Tibial artery (tissue), 4 donors: ENCODE measurements around the gene GNG12.
"Not testable (repeated sequence)": the region's sequence is repeated elsewhere in the genome, so short reads cannot be mapped to it uniquely, and the experiment has no call there.

Experiments used
- DNase-seq, 2 donors: peaks; one replicate each; pipeline ENCODE4 v3.0.0-alpha.2; 2019
- H3K27ac ChIP-seq, 2 donors: fragments of 200-600 bp; sonication (generic) in 1 of 2; 1 replicate in 1 of 2; 2 replicates in 1 of 2; pipeline ENCODE4 v1.5.1; 2018 to 2019; ENCODE audit warnings: mild to moderate bottlenecking in 1 of 2
- H3K27me3 ChIP-seq, 2 donors: fragments of 200-600 bp; sonication (generic) in 1 of 2; one replicate each; pipeline versions ENCODE4 v1.5.1 to v1.6.0; 2016 to 2019
- H3K36me3 ChIP-seq, 3 donors: fragments of 200-600 bp; sonication (generic) in 2 of 3; one replicate each; pipeline ENCODE4 v1.5.1; 2016 to 2019; ENCODE audit warnings: mild to moderate bottlenecking in 2 of 3
- H3K4me1 ChIP-seq, 4 donors: fragments of 200-600 bp; sonication (generic) in 2 of 4; 1 replicate in 3 of 4; 2 replicates in 1 of 4; pipeline ENCODE4 v1.5.1; 2016 to 2019
- H3K4me3 ChIP-seq, 2 donors: fragments of 200-600 bp; sonication (generic) in 1 of 2; 1 replicate in 1 of 2; 2 replicates in 1 of 2; pipeline ENCODE4 v1.5.1; 2018 to 2019; ENCODE audit warnings: mild to moderate bottlenecking in 2 of 2
- H3K9me3 ChIP-seq, 3 donors: fragments of 200-600 bp; sonication (generic) in 1 of 3; one replicate each; pipeline ENCODE4 v1.5.1; 2016 to 2019
- intact Hi-C: fragments of 100-400 bp; cut with DNase I; formaldehyde crosslinking; loops from one replicate; pipeline ENCODE4 v1.15.0; 2023; ENCODE audit warnings: low total_unique reads
- TF ChIP-seq, protein P1 (sequence below), 2 experiments: fragments of 200-600 bp in 1 of 2; fragments of 450-650 bp in 1 of 2; IDR thresholded peaks; one replicate each; pipeline ENCODE4 v1.5.1; 2017 to 2019; ENCODE audit warnings: antibody characterized with exemption in 2 of 2, mild to moderate bottlenecking in 1 of 2, moderate library complexity in 1 of 2

GNG12 gene

DNA sequence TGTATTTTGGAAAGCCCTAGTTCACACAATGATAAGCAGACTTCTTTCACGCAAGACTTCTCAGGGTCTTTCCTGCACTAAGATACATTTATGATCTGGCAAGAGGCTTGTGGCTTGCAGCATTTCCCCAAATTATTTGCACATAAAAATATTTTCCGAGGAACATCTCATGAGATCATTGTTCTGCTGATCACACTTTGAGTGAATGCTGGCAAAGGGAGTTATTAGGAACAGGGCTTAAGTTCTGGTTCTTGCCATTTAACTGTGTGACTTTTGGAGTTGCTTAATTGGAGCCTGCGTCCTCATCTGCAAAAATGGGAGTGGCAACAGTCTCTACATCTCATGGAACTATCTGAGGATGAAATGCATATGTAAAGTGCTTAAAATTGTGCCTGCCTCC is 98.1 kb downstream of the GNG12 start:
- no peaks in the 10 kb centered on the region for H3K27me3 ChIP-seq
- DNase-seq: no peak
- H3K36me3 ChIP-seq: no peaks in the 10 kb centered on the region
- peak overlapping the region; percentile 67 to 74 for H3K27ac ChIP-seq
- TF ChIP-seq, protein P1, sequence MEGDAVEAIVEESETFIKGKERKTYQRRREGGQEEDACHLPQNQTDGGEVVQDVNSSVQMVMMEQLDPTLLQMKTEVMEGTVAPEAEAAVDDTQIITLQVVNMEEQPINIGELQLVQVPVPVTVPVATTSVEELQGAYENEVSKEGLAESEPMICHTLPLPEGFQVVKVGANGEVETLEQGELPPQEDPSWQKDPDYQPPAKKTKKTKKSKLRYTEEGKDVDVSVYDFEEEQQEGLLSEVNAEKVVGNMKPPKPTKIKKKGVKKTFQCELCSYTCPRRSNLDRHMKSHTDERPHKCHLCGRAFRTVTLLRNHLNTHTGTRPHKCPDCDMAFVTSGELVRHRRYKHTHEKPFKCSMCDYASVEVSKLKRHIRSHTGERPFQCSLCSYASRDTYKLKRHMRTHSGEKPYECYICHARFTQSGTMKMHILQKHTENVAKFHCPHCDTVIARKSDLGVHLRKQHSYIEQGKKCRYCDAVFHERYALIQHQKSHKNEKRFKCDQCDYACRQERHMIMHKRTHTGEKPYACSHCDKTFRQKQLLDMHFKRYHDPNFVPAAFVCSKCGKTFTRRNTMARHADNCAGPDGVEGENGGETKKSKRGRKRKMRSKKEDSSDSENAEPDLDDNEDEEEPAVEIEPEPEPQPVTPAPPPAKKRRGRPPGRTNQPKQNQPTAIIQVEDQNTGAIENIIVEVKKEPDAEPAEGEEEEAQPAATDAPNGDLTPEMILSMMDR (IDR thresholded peaks at IDR 0.05): no peak
- peaks cover 3 to 83% (median 64%) of the 10 kb centered on the region in 4 donors for H3K4me1 ChIP-seq
- H3K4me3 ChIP-seq: no peak overlapping the region
- no peaks in the 10 kb centered on the region for H3K9me3 ChIP-seq
- intact Hi-C loops: no loop called here

DNA sequence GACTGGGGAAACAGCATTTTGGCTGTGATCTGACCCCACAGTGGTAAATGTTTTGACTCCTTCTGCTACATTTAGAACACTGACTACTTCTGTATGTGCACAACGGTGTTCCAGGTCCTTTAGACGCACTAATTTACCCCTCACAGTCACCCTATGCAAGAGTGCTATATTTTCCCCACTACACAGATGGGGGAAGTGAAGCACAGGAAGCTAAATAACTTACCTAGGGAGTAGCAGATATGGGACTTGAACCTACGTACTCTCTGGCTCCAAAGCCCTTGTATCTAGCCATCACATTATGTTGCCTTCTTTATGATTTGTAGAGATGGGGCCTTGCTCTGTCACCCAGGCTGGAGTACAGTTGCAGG is 99.0 kb downstream of the GNG12 start:
- Histone ChIP-seq H3K36me3 (no peaks in the 10 kb centered on the region), H3K9me3 (no peaks in the 10 kb centered on the region), H3K27ac (peak overlapping the region; percentile 67 to 74), H3K4me1 (peaks cover 3 to 74% (median 61%) of the 10 kb centered on the region in 4 donors), H3K27me3 (no peaks in the 10 kb centered on the region), H3K4me3 (no peak overlapping the region)
- intact Hi-C loops: no loop called here
- DNase-seq: no peak
- TF ChIP-seq, protein P1 (IDR thresholded peaks at IDR 0.05): no peak

DNA sequence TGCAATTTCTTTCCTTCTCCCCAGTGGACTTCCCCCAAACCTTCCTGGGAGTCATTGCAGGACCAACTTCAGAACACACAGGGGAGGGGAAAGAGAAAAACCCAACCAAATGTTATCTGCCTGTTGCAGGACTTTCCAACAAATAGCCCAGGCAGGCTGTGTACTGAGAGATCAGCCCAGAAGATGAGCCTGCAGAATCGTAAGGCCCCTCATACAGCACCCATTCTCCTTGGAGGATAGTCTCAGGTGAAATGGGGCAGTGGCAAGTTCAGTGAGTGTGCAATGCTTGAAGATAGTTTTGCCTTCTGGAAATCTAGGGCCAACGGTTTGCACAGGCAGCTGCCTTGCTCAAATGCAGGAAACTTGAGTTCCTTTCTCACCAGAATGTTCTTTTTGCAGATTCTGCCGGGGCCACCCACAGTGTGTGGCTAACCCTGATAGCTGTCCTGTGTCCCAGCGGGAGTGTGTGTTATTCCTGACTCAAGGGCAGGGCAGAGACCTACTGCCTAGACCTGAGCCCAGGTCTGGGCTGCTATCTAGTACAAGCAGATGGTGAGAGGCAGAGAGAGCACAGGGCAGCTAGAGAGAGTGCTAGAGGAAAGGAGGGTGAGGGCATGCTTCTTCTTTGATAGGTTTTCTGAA is 99.5 kb downstream of the GNG12 start:
- Histone ChIP-seq H3K9me3 (no peaks in the 10 kb centered on the region), H3K27me3 (no peaks in the 10 kb centered on the region), H3K27ac (peak overlapping the region; percentile 67 to 74), H3K4me3 (no peak overlapping the region), H3K4me1 (peaks cover 3 to 69% (median 59%) of the 10 kb centered on the region in 4 donors), H3K36me3 (no peaks in the 10 kb centered on the region)
- intact Hi-C loops: no loop called here
- DNase-seq: no peak
- TF ChIP-seq, protein P1 (IDR thresholded peaks at IDR 0.05): no peak

DNA sequence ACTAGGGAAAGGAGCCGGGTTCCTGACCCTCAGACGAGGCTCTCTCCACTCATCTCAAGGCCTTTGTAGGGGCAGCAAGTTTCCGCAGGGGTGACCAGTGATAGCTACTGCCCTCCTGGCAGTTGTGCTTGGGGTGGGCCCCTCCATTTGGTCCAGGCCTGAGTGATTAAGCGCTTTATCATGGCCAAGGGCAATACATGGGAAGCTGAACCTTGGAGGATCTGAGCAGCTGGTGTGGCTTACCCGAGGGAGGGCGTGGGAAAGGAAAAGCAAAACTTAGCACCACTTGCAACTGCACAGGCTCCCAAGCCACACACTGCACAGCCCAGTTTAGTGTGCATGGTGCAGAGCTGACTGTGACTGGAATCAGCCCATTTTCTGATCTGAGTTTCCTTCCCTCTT is 100.5 kb downstream of the GNG12 start:
- H3K27ac ChIP-seq: peak overlapping the region; percentile 72 to 74

DNA sequence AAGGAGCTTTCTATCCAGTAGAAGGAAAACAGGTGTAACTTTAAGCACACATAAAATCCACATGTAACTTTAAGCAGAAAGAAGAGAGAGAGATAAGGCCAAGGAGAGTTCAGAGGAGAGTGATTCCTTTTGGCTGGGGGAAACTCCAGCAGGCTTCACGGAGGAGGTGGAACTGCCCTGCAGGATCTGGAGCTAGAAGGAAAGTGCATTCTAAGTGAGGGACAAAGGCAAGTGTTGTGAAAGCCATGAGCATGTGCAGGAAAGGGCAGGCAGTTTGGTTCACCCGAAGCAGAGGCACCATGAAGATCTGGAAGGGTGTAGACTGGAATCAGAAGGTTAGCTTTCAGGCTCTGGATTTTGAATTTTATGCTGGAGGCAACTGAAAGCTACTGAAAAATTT is 101.9 kb downstream of the GNG12 start:
- Histone ChIP-seq H3K27ac (no peak overlapping the region), H3K36me3 (no peaks in the 10 kb centered on the region), H3K4me1 (peaks cover 3 to 54% (median 42%) of the 10 kb centered on the region in 4 donors), H3K4me3 (no peak overlapping the region), H3K9me3 (no peaks in the 10 kb centered on the region), H3K27me3 (no peaks in the 10 kb centered on the region)
- DNase-seq: no peak
- intact Hi-C loops: no loop called here
- TF ChIP-seq, protein P1 (IDR thresholded peaks at IDR 0.05): no peak

More for the DNA sequence above, 100.5 kb downstream of the GNG12 start:
- peak in 1 of 2 donors; percentile 80 for DNase-seq
- Histone ChIP-seq H3K4me1 (peaks cover 3 to 58% (median 54%) of the 10 kb centered on the region in 4 donors), H3K36me3 (no peaks in the 10 kb centered on the region), H3K27me3 (no peaks in the 10 kb centered on the region), H3K4me3 (no peak overlapping the region), H3K9me3 (no peaks in the 10 kb centered on the region)
- intact Hi-C loops: no loop called here
- TF ChIP-seq, protein P1 (IDR thresholded peaks at IDR 0.05): no peak

DNA sequence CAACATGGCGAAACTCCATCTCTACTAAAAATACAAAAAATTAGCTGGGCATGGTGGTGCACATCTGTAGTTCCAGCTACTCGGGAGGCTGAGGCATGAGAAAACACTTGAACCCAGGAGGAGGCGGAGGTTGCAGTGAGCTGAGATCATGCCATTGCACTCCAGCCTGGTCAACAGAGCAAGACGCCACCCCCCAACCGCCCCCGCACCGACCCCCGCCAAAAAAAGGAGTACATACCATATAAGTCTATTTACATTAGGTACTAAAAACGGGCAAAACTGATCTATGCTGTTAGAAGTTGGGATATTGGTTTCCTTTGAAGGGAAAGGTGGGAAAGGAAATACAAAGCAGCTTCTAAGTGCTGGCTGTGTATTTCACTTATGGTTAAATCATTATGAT is 103.0 kb downstream of the GNG12 start:
- DNase-seq, H3K4me3 ChIP-seq, H3K27ac ChIP-seq, H3K27me3 ChIP-seq, H3K9me3 ChIP-seq, intact Hi-C loops, H3K36me3 ChIP-seq: not testable (repeated sequence)
- H3K4me1 ChIP-seq: peaks cover 3 to 54% (median 32%) of the 10 kb centered on the region in 4 donors
